ENCODE data around the gene SCGB1A1. TPM values are rescaled to one million over a fixed set of nuclear protein-coding genes. Genes with fewer than 3 reads are reported as not detected.
"Not testable (repeated sequence)": the region's sequence is repeated elsewhere in the genome, so short reads cannot be mapped to it uniquely, and the experiment has no call there.

Gene SCGB1A1, protein sequence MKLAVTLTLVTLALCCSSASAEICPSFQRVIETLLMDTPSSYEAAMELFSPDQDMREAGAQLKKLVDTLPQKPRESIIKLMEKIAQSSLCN
- not detected in 2 replicates for total RNA-seq

DNA sequence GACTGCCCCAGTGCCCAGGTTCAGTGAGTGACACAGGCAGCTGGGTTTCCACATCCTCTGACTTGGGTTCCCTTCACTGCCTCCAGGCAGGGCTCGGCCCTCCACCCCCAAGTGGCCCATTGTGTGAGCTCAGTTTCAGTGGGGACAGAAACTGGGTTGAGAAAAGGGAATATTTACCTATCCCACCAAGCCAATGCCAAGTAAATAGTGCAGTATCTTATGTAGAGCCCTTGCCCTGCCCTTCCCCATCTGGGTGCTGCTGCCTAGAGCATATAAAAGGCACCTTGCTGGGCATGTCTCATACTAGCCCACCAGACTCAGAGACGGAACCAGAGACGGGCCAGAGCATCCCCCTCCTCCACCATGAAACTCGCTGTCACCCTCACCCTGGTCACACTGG lies at the start of gene SCGB1A1:
SCGB1A1 (plus strand) TSS at position 301 of the 400 bp plus-strand sequence; CDS start at position 364, 63 bp downstream.
- intact Hi-C loops (cut with micrococcal nuclease), result no loop called here

DNA sequence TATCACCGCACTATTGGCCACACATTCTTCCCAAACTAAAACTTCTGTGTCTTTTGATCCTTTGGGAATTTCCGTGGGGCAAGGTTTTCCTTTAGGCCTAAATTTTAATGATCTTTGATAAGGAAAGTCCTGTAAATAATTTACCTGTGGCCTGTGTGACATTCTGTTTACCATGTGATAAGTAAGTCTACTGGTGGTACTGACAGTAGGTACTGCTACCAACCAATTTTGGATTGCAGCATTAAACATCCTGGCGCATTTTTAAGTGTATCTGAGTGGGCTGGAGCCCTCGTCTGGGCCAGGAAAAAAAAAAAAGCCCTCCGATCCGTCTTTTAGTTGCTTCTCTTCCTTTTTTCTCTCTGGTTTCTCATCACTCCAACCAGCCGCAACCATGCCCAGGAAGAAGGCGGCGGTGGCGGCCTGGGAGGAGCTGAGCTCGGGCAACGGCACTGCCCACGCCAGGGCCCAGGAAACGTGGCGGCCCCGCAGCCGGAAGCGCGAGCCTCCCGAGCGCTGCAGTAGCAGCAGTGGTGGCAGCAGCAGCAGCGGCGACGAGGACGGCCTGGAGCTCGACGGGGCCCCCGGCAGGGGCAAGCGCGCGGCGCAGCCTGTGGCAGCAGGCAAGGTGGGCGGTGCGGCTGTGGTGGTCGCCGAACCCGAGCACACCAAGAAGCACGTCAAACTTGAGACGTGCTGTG lies 47.9 kb upstream of the SCGB1A1 start:
- intact Hi-C loops (cut with micrococcal nuclease), result no loop called here

DNA sequence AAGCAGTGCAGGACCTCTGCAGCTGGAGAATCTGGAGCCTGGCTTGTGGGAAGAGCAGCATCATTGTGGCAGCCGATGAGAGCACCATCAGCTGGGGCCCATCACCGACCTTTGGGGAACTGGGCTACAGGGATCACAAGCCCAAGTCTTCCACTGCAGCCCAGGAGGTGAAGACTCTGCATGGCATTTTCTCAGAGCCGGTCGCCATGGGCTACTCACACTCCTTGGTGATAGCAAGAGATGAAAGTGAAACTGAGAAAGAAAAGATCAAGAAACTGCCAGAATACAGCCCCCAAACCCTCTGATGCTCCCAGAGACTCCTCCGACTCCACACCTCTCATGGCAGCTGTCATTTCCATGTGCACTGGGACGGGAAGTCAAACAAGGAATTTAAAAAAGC lies 46.0 kb upstream of the SCGB1A1 start:
- intact Hi-C loops (cut with micrococcal nuclease), result no loop called here

DNA sequence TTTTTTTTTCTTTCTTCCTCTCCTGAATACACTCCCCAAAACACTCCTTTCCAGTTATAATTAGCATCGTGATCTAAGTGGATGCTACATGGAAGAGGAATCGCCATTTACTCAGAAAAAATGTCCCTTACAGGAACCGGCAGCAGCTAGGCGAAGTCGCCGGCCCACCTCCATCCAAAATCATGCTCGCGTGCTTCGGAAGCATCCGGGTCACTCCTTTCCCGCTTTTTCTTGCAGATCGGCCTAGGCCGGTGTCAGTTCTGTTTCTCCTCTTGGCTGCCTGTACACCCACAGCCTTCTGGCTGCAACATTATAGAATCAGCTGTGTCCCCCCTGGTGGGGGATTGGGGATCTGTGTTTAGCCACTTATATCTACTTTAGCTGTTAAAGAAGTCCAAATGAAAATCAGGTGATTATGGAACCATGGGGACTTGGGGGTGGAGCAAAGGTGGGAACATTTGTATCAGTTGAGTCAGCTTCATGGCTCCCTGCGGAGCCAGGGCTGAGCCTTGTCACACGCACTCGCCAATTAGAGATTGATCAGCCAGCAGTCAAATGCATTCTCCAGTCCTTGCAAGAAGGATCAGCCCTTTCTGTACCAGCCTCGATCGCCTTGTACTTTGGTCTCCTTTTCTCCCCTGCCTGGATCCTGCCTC lies 45.2 kb upstream of the SCGB1A1 start:
- intact Hi-C loops (cut with micrococcal nuclease), result no loop called here

DNA sequence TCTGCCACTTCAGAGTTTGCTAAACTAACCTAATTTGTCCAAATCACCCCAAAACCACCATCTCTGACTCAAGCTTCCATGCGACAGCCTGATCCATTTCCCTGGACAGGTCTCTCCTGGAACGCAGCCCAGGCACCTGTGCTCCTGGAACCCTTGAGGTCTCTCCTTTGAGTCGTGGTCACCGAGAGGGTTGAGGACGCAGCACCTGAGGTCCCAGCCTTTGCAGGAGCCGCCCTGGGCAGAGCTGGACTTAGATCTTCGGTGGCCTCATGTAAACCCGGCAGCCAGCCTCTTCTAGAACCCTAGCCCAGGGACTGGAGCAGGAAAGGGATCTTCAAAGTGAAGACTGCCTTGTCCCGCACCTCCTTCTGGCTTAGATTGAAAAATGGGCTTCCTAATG lies 44.0 kb upstream of the SCGB1A1 start:
- intact Hi-C loops (cut with micrococcal nuclease), result no loop called here

DNA sequence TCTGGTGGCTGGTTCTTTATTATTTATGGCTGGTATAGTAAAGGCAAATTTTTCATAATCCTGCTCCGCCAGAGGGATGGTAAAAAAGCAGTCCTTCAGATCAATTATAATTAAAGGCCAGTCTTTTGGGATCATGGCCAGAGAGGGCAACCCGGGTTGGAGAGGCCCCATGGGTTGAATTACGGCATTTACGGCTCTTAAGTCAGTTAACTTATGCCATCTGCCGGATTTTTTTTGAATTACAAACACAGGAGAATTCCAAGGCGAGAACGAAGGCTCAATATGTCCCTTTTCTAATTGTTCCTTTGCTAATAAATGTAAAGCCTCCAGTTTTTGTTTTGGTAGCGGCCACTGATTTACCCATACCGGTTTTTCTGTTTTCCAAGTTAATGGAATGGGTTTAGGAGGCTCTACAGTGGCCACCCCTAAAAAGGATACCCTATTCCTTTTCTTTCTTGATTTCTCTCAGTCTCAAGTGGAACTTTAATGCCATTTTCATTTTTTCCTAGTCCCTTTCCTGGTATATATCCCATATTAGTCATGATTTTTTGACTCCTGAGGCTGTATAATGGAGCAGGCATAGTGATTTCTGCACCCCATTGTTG lies 40.3 kb upstream of the SCGB1A1 start:
- intact Hi-C loops (cut with micrococcal nuclease), result loop anchor here (1.0 kb wide), 3 partner anchors 38 to 207 kb away; no protein-coding TSS in a partner anchor

DNA sequence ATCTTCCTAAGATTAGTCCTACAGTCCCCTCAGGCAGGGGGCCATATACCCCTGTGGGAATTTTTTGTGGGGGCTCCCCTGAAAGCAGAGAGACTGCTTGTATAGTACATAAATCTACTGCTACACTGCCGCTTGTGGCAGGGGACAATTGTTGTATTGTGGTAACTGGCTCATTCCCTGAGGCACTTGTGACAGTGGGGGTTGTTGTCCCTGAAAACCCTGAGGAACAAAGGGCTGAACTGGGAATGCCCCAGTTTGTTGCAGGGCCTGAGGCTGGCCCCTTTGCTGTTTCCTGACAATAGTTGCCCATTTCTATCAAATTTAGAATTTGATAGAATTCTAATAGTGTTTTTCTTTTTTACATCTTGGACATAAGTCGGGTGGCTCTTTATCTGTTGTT lies 39.2 kb upstream of the SCGB1A1 start:
- intact Hi-C loops (cut with micrococcal nuclease), result not testable (repeated sequence)

DNA sequence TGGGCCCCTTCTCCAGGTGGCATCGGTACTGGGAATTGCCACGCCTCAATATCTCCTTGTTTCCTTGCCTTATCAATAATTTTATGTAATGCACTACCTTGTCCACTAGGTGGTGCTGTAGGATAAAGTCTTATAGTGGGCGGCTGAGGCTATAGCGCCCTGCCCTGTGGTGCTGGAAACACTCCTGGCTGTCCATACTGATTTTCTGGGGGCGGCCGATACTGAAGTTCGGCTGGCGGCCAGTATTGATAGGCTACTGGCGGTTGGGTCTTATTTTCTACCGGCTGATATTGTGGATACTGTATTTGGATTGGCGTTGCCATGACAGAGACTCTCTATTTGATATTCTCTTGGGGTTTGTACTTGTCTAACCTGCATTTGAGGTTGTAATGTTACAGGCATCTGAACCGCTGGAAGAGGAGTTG lies 38.0 kb upstream of the SCGB1A1 start:
- intact Hi-C loops (cut with micrococcal nuclease), result loop anchor here (1.0 to 2.0 kb wide), 6 partner anchors 12 to 643 kb away; partner anchors contain the start of genes FEN1 and TMEM258

DNA sequence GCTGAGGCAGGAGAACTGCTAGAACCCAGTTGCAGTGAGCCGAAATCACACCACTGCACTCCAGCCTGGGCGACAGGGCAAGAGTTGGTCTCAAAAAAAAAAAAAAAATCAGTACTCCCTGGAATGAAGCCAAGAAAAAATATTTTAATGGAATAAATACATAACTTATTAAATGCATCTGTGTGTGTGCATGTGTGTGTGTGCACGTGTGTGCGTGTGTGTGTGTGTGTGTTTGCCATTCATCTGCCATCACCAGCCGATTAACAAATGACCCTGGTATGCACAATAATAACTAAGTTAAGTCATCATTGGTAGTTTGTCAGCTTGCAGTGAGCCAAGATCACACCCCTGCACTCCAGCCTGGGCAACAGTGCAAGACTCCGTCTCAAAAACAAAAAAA lies 35.0 kb upstream of the SCGB1A1 start:
- intact Hi-C loops (cut with micrococcal nuclease), result no loop called here

DNA sequence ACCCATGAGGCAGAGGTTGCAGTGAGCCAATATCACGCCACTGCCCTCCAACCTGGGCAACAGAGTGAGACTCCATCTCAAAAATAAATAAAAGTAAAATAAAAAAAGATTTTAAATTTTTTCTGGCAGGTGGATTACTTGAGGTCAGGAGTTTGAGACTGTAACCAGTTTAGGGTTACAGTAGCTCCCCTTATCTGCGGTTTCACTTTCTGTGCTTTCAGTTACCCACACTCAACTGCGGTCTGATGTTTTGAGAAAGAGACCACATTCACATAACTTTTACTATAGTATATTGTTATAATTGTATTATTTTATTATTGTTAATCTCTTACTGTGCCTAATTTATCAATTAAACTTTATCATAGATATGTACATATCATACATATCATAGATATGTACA lies 32.8 kb upstream of the SCGB1A1 start:
- intact Hi-C loops (cut with micrococcal nuclease), result not testable (repeated sequence)

DNA sequence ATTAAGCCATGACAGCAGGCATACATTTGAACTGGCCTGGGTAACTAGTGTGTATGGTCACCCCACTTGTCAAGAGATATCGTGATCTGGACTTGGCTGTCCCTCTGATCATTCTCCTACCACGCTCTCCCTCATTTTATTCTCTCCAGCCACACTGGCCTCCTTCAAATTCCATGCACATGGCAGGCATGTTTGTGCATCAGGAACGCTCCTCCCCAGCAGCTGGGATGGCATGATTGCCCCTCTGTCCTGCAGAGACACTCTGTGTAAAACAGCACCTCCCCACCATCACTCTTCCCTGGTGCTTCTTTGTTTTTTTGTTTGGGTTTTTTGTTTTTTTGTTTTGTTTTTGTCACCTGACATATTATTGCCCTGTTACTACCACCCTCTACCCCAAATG lies 31.5 kb upstream of the SCGB1A1 start:
- intact Hi-C loops (cut with micrococcal nuclease), result no loop called here

DNA sequence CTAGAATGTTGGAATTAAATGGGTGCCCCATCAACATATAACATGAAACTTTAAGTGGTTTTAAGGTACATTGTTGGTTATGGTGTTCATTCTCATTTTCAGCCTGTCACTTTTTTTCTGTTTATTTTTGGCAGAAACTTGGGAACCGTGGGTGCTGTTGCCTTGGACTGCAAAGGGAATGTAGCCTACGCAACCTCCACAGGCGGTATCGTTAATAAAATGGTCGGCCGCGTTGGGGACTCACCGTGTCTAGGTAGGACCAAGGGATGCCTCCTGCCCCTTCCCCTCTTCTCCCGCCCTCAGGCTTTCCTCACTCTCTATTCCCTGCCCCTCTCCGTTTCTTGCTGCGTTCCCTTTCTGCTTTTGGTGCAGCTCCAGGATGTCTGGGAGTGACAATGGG lies 29.8 kb upstream of the SCGB1A1 start:
- intact Hi-C loops (cut with micrococcal nuclease), result no loop called here

DNA sequence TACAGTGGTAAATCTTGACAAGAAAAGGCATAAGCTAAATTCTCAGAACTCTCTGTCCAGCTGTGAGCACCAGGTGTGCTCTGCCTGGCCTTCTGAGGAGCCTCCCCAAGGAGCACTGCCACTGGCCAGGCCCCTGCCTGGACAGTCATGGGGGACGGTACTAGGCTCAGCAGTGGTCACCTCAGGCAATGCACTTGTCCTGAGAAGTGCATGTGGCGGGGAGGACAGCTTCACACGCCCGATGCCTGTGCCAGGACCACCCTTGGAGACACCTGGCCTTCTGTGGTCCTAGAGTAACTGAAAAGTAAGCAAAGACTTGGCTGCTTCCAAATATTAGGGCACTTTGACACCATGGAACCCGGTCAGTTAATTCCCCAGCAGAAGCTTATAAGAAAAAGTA lies 28.6 kb upstream of the SCGB1A1 start:
- intact Hi-C loops (cut with micrococcal nuclease), result no loop called here

DNA sequence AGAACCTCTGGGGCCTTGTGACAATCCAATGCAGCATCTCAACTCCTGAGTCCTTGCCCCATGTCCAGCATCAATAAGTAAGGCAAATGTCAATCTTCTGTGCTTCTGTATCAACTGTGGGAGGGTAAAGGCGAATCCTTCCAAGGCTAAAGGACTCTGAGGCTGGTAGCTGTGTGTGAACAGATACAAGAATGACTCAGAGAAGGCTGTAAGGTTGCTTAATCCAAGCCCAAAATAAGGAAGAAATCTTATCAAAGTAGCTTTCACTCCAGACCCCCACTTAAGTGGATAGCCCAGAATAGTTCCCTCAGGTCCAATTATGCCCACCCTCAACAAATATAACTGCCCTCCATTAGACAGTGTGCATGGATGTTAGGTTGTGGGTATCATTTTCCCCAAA lies 28.1 kb upstream of the SCGB1A1 start:
- intact Hi-C loops (cut with micrococcal nuclease), result no loop called here

DNA sequence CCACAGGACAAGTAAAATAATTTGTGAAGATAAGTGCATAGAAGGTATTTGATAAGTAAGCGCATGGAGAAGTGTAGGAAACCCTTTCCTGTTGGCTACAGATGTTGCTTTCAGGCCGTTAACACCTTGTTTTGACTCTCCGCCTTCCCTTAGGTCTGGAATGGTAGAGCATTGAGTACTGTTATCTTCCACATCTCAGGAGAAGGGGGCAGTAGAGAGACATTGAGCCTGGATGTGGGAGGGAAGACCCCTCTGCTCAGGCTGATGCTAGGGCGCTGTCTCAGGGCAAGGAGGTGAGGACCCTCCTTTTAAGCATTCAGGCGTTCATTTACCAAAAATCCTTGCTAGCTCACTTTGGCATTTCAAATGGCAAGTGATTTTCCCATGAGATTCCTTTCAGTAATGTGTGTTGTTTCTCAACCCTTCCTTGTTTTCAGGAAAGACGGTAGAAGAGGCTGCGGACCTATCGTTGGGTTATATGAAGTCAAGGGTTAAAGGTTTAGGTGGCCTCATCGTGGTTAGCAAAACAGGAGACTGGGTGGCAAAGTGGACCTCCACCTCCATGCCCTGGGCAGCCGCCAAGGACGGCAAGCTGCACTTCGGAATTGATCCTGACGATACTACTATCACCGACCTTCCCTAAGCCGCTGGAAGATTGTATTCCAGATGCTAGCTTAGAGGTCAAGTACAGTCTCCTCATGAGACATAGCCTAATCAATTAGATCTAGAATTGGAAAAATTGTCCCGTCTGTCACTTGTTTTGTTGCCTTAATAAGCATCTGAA lies 27.0 kb upstream of the SCGB1A1 start:
- intact Hi-C loops (cut with micrococcal nuclease), result no loop called here

DNA sequence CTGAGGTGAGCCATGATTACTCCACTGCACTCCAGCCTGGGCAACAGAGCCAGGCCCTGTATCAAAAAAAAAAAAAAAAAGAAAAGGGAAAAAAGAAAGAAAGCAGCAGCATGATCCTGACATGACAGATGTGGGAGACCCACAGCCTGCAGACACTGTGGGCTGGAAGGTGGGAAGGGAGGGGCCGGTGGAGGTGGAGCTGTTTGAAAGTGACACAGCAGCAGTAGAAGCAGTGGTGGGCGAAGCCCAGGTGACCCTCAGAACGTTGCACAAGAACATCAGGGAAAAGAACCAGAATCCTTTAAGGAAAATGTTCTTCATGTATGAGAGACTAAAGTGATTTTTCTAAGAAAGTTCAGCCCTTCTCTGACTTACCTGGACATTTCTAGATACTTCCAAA lies 26.3 kb upstream of the SCGB1A1 start:
- intact Hi-C loops (cut with micrococcal nuclease), result no loop called here

DNA sequence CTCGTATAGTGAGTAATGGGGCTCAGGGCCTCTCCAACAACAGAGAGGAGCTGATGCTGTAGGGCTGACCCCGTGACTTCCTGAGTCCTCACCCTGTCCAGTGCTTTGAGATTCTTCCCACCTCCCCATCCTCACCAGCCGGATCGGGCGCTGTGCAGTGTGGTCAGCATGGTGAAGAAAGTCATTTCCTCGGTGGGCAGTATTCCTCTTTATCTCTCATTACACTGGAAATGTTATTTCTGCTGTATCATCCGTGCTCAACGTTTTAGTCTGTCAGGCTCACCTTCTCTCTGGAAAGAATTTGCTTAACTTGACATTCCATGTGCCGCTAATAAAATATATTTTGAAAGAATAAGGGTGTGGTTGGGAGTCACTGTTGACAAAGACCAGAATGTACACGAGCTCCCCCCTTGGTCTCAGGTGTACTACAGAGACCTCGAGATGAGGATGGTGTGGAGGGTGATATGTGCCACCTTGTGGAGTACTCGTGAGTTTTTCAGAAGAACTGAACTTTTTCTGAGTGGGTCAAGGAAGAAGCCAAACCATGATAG lies 25.7 kb upstream of the SCGB1A1 start:
- intact Hi-C loops (cut with micrococcal nuclease), result loop anchor here (1.0 kb wide), 1 partner anchor 13 kb away; no protein-coding TSS in a partner anchor

DNA sequence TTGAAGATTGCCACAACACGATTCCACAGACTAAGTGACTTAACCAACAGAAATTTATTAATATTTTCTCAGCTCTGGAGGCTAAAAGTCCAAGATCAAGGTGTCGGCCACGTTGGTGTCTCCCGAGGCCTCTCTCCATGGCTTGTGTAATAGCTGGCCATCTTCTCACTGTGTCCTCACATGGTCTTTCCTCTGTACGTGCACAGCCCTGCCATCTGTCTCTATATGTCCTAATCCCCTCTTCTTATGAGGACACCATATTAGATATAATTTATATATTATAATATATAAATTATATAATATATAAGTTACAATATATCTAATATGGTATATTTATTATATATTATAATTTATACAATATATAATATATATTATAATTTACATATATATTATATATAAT lies 25.1 kb upstream of the SCGB1A1 start:
- intact Hi-C loops (cut with micrococcal nuclease), result loop anchor here (1.0 to 2.0 kb wide), 2 partner anchors 13 to 469 kb away; no protein-coding TSS in a partner anchor

DNA sequence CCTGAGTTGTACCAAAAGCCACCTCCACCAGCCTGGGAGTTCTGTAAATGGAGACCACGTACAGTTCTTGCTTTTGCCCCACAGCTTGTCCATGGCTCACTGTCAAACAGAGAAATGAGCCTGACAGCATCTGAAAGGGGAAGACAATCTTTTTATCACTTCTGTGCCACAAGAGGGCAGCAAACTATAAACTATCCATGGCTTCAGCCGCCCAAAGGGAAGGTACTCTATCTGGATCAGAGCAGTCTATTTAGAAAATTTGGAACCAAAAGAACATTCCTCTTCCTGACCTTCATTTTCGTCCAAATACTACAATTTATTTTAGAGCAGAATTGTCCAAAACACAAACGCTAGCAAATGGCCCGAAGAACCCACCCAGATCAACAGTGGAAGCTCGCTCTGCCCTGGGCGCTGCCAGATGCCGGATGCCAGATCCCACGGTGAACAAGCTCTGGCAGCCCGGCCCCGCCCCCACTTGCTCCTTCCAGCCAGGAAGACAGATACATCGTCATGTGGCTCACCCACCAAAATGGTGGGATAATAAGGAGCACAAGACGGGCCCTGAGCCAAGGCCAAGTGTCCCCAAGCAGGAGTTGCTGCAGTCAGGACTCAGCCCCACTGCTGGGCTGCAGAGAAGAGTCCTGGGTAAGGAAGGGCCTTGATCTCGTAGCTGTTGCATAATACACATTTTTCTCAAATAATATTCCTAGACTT lies 23.9 kb upstream of the SCGB1A1 start:
- intact Hi-C loops (cut with micrococcal nuclease), result loop anchor here (1.0 to 2.0 kb wide), 5 partner anchors 29 to 468 kb away; partner anchors contain the start of gene EEF1G

DNA sequence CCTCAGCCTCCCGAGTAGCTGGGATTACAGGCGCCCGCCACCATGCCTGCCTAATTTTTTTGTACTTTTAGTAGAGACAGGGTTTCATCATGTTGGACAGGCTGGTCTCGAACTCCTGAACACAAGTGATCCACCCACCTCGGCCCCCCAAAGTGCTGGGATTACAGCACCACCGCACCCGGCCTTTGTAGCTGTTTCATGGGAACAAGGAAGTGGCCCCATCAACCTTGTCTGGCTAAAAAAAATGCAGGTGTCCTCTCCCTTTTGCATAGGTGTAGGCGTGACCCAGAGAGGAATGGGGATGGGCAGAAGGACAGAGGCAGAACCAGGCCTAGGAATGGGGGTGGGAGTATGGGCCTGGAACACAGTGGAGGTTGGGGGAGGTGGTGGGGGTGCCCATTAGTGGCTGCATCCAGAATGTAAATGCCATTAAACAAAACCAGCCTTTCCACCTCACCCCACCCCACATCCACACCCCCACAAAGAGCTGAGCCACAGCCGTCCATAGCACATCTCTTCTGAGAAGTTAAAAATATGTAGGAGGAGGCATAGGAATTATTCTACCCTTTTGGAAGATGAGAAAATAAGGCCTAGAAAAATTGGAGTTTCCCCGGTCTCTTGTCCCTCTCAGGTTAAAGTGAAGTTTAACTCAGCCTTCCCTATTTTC lies 22.8 kb upstream of the SCGB1A1 start:
- intact Hi-C loops (cut with micrococcal nuclease), result loop anchor here (1.0 to 2.0 kb wide), 5 partner anchors 28 to 467 kb away; partner anchors contain the start of gene EEF1G

Data from T-helper 1 cell treated with Interleukin-12 subunit alpha and Interleukin-12 subunit beta and Interleukin-4 antibody, amounts not matched to agents 30 ng/mL and 1 ng/mL, for 36 hours (primary cell).